ENCODE measurements around the gene ITGA2B.

The ITGA2B gene

DNA sequence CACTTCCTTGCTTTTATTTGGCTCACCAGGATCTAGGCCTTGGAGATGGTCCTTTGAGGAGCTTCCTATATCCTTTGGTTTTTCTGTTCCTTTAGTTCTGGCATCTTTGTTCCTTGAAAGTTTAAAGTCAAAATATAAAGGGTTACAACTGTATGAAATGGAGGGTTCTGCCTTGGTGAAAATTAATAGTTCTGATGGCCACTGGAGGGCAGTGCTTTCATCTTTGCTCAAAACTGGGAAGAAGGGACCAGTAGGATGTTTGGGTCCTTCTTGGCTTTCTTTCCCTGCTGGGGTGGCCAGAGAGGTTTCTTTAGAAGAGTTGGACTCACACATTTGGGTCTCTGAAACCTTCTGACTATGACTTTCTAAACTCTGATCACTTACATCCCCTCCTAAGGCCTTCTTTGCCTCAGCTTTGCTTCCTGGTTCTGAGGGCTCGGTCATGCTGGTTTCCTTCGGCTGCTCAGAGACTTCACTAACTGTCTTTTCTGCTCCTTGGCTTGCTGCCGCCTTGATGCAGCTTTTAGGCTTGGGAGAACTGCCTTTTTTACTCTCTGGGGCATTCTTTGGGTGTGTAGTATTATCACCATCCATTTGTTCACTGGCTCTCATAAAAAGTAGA is 10.9 kb upstream of the ITGA2B start:
- TF ChIP-seq GATA2 (IDR thresholded peaks at IDR 0.05; ENCODE audit: low read depth, low read length) (no peak), GATA3 (IDR thresholded peaks at IDR 0.05; ENCODE audit: low read depth, low read length) (no peak)

DNA sequence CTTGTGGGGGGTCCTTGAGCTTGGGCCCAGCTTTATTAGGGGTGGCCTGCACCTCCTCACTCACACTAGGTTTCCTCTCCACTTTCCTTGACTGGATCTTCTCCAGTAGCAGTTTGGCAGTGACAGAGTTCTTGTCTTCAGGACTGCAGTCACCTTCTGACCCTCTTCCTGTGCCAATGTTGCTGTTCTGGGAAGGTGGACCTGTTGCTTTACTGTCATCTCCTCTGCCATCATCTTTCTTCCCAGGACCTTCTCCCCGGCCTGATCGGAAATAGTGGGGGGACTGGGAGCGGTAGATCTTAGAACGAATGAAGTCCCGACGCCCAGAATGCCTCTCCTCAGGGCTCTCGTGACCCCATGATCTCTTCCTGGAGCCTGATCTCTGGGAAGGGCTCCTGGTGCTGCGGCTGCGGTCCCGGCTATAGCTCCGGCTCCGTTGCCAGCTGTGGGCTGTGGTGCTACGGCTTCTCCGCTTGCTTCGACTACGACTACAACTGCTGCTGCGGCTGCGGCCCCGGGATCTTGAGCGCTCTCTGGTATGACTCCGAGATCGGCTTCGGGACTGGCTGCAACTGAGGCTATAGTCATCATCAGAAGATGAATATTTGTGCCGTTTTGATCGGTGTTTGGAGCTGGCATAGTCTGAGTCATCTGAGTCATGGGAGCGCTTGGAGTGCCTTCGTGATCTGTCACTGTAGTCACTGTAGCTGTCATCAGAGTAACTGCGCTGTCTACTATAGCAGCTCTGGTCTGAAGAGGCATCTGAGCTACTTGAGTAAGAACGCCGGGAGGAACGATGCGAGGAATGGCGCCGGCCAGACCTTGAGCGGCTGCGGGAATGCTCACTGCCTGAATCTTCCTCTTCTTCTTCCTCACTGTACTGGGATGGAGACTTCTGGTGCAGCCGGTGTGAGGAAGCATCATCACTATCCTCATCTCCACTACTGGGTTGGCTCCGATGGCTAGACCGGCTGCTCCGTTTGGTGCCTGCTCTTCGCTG is 9.5 kb upstream of the ITGA2B start:
- TF ChIP-seq GATA2 (IDR thresholded peaks at IDR 0.05; ENCODE audit: low read depth, low read length) (no peak), GATA3 (IDR thresholded peaks at IDR 0.05; ENCODE audit: low read depth, low read length) (no peak)

DNA sequence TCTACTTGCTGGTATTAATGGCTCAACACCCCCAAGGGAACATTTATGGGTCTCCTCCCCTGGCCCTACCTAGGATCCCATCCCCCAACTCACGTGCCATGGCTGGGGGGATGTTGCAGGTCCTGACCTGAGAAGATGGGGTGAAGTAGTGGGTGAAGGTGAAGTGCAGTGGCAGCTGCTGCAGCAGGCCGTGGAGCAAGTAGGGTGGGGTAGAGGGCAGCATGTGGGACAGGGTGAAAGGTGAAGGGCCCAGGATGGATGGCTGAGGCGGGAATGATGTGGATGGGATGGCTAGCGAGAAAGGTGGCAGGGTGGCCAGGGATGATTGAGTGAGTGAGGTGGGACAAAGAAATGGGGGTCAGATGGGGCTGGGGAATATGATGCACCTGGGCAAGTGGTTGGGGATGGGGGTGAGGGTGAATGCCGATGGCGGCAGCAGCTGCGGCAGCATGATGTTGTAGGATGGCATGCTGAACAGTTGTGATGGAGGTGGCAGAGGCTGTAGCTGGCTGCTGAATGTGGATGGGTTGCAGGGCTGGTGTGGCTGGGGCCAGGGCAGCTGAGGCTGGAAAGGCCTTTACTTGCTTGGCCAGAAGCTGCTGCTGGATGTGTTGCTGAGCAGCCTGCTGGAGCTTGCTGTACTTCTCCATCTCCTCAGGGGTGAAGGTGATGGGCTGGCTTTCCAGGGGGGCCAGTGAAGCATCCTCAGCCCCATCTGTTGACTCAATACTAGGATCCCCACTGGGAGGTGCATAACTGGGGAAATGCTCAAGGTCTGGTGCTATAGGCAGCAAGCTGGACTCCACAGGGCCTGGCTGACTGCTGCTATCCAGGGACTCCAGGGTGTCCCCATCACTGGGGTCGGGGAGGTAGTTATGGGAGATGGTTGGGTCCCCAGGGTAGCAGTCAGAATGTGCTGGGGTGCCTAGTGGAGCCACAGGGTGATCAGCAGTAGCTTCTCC is 8.3 kb upstream of the ITGA2B start:
- TF ChIP-seq GATA3 (IDR thresholded peaks at IDR 0.05; ENCODE audit: low read depth, low read length) (no peak), GATA2 (IDR thresholded peaks at IDR 0.05; ENCODE audit: low read depth, low read length) (no peak)

DNA sequence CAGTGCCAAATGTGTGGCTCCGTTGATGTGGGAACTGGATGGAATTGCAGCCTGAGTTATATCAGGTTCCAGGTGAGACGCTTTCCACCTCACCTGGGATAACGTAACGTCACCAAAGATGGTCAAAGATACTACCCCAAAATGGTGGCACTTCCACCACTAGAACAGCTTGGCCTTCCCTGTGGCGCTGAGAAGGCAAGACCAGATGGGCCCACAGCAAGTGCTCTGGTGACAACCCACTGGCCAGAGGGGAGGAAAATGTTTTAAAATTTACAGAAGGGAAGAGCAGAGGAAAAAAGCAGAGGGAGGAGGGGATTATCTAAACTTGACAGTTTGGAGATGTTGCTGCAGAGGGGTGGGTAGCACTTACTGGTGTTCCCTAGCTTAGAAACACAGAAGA is 7.5 kb upstream of the ITGA2B start:
- no peak for TF ChIP-seq GATA3 (IDR thresholded peaks at IDR 0.05; ENCODE audit: low read depth, low read length)

DNA sequence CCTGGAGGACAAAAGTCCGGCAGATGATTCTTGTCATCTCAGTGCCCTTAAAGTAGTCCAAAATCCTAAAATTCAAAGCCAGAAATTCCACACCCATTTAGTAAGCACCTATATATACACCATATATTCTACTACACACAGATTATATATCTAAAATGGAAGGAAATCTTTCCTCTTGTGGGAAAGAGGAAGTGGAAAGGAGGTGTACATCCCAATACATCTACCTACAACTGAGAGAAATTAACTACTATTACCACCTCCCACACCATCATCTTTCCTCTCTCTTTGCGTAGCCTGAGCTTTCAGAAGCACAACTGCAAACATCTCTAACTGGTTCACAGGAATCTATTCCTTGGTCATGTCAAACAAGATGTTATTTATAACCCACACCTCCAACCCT is 5.4 kb upstream of the ITGA2B start:
- no peak for TF ChIP-seq GATA3 (IDR thresholded peaks at IDR 0.05; ENCODE audit: low read depth, low read length)
- no peak for TF ChIP-seq GATA2 (IDR thresholded peaks at IDR 0.05; ENCODE audit: low read depth, low read length)

DNA sequence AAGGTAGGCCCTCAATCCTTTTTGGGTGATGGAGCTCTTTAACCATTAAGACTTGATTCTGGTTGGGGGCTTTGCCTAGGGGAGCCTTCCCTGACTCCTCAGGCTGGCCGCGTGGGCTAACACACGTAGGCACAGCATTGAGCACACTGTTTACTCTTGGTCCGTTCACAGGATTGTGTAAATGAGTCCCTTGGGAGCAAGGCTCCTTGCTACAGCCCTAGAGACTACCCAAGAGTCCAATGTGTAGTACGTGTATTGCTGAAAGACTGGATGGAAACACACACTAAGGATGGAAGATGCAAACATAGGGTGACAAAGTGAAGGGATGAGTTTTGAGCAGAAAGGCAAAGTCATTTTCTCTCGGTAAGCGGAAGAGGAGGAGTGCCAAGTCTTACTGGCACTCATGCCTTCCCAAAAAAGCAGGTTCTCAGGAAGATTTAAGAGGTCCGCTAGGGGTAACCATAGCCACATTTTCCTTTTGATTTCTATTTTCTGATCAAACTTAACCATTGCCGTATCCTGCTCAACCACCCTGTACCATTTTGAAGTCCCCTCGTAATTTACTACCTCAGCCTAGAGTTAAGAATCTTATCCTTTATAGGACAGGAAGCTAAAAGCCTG is 911 bp upstream of the ITGA2B start:
- TF ChIP-seq GATA2 (IDR thresholded peaks at IDR 0.05; ENCODE audit: low read depth, low read length) (no peak), GATA3 (IDR thresholded peaks at IDR 0.05; ENCODE audit: low read depth, low read length) (no peak)

DNA sequence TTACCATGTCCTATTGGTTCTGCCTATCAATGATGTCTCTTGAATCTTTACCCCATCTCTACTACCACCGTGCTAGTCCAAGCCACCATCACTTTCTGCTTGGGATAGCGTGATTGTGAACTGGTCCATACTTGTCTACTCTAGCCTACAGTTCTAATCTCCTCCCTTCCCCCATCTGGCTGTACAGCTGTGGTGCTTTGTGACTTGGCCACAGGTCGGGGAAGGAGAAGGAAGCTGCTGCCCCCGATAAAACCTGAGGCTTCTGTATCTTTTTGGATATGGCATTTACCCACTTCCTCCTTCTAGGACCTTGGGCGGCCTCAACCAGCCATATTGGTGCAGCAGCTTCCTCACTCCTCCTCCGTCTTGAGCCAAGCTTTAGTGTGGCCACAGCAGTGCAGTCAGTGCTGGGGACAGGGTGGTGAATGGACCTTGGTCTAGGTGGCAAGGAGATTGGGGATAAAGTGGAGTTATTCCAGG is 314 bp upstream of the ITGA2B start:
- TF ChIP-seq GATA3 (IDR thresholded peaks at IDR 0.05; ENCODE audit: low read depth, low read length) = no peak
- no peak for TF ChIP-seq GATA2 (IDR thresholded peaks at IDR 0.05; ENCODE audit: low read depth, low read length)

DNA sequence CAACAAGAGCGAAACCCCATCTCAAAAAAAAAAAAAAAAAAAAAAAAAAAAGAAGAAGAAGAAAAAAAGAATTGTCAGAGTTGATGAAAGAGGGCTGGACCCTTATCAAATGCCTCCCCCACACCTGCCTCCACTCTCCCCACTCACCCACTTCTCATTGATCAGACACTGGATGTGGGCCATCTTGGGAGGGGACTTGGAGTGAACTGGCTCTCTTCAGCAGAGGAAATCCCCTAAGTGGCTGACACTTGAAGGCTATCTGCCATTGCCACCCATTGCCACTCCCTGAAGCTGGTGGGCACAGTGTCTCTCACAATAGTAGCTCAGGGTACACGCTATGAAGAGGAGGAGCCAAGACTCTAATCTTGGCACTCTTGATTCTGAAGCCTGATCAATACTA is 1.6 kb downstream of the ITGA2B start:
- TF ChIP-seq GATA2 (IDR thresholded peaks at IDR 0.05; ENCODE audit: low read depth, low read length) (no peak), GATA3 (IDR thresholded peaks at IDR 0.05; ENCODE audit: low read depth, low read length) (no peak)

DNA sequence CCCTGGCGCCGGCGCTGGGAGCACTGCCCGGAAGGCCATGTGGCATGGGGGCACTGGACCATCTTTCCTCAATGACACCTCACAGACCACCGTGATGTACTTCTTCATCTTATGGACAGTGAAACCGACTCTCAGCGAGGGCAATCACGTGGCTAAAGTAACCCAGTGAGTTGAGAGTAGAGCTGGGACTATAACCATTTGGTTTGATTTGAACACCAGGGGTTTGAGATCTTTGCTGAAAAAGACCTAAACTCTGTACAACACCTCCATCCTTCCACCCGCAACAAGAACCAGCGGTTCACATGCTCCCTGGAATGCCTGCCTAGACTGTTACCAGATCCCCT is 3.3 kb downstream of the ITGA2B start:
- no peak for TF ChIP-seq GATA3 (IDR thresholded peaks at IDR 0.05; ENCODE audit: low read depth, low read length)
- no peak for TF ChIP-seq GATA2 (IDR thresholded peaks at IDR 0.05; ENCODE audit: low read depth, low read length)

DNA sequence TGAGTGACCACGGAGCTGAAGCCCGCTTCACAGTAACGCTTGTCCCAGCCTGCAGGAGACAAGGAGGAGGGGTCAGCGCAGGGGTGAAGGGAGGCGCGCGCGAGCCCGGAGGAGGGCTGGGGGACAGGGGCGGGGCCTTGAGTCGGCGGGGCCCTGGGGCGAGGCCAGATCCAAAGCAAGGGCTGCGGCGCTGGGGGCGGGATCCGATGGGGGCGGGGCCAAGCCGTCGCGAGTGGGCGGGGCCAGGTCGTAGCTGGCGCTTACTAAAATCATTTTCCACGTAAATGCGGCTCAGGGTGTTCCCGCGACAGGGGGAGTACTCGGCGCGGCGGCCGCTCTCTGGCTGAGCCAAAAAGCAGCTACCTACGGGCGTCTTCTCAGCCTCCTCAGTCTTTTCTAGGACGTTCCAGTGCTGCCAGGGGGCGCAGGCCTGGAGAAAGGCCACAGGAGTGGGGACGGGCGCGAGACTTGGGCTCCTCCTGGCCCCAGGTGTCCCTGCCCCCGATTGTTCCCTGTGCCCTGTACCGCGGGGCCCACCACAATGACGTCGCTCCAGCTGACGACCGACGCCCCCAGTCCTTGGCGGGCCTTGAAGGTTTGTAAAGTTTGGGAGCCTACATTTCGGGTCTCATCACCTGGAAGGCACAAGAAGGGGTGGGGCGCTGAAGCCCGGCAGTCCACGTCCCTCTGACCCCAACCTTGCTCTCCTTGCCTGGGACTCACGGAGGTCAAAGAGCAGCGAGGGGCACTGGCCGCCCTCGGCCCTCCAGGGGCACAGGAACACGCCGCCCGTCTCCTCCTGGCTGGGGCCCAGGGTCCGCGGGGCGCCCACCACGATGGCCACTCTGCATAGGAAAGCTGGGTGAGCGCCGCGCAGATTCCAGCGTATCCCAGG is 3.9 kb downstream of the ITGA2B start:
- TF ChIP-seq GATA2 (IDR thresholded peaks at IDR 0.05; ENCODE audit: low read depth, low read length) (no peak), GATA3 (IDR thresholded peaks at IDR 0.05; ENCODE audit: low read depth, low read length) (no peak)

DNA sequence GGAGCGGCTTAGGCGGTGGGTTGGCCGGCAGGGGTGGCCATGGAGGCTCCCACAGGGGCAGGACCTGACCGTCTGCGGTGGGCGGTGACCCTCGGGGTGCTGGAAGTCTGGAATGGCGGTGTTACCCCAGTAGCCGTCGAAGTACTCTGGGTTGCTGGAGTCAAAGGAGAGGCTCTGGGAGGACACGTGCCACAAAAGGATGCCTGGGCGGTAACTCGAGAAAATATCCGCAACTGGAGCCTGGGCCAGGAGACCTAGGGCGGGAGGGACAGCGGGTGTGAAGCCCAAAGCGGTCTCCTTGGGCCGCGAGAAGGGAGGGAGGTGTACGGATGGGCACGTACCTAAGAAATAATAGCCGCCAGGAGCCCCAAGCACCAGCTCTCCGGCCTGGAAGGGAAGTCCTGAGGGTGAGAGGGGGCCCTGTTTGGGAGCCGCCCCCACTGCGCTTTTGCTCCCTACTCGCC is 4.6 kb downstream of the ITGA2B start:
- no peak for TF ChIP-seq GATA3 (IDR thresholded peaks at IDR 0.05; ENCODE audit: low read depth, low read length)
- no peak for TF ChIP-seq GATA2 (IDR thresholded peaks at IDR 0.05; ENCODE audit: low read depth, low read length)

DNA sequence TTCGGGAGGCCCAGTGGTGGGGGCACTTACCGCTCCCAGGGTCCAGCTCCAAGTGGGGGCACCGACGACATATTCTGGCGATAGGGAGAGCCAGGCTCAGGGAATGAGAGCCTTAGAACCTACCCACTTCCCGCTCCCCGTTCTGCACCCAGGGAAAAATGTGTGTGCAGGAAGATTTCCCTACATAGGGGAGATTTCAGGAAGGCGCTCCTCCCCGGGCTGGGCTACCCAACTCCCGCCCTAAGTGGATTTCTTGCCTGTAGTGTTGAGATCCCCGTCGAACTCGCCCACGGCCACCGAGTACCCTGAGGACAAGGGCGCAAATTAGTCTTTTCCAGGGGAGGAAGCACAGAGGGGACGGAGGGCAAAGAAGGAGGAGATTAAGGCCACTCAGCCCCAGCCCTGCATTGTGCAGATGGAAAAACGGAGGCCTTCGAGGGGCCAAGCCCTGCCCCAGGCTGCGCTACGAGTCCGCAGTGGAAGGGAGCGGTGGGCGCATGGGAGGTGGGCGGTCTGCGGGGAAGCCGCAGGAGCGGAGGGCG is 5.1 kb downstream of the ITGA2B start:
- TF ChIP-seq GATA3 (IDR thresholded peaks at IDR 0.05; ENCODE audit: low read depth, low read length) = no peak
- TF ChIP-seq GATA2 (IDR thresholded peaks at IDR 0.05; ENCODE audit: low read depth, low read length) = no peak

Measured in SH-SY5Y (cell line).